Activated effector memory CD4-positive, alpha-beta T cell treated with Interleukin-2 at 50 U/mL for 16 hours (primary cell): ENCODE results near the gene AQP3.
"Not testable (repeated sequence)": the region's sequence is repeated elsewhere in the genome, so short reads cannot be mapped to it uniquely, and the experiment has no call there.

Source experiments
- DNase-seq: peaks from one replicate; pipeline ENCODE4 v3.0.0-alpha.2; 2020

AQP3 gene

GRCh38 chr9:33446946-33447798 is at the start of gene AQP3:
TSS of gene AQP3 (minus strand) at chr9:33447593. CDS start at chr9:33447530, 63 bp downstream.
- DNase-seq, result peak; percentile 70

- not testable (repeated sequence) for DNase-seq
These were observed 46.4 kb upstream of the AQP3 start for GRCh38 chr9:33493819-33494218.

GRCh38 chr9:33489066-33489465 is 41.7 kb upstream of the AQP3 start:
- no peak for DNase-seq

GRCh38 chr9:33485312-33485711 is 37.9 kb upstream of the AQP3 start:
- not testable (repeated sequence) for DNase-seq

GRCh38 chr9:33480976-33481375 is 33.6 kb upstream of the AQP3 start:
- no peak for DNase-seq

- DNase-seq, result no peak
These were observed 32.7 kb upstream of the AQP3 start for GRCh38 chr9:33480106-33480505.

GRCh38 chr9:33476503-33476902 is 29.1 kb upstream of the AQP3 start:
- no peak for DNase-seq

- no peak for DNase-seq
These were observed 28.0 kb upstream of the AQP3 start for GRCh38 chr9:33475357-33475756.

- DNase-seq, result peak; percentile 99
These were observed 26.4 kb upstream of the AQP3 start, which contains the start of gene NOL6 for GRCh38 chr9:33473643-33474352. TSS of gene NOL6 (minus strand) at chr9:33473924. CDS start at chr9:33473842, 82 bp downstream.

- no peak for DNase-seq
These were observed 25.7 kb upstream of the AQP3 start for GRCh38 chr9:33472881-33473615.

GRCh38 chr9:33472171-33472880 is 24.9 kb upstream of the AQP3 start:
- no peak for DNase-seq

- no peak for DNase-seq
These were observed 24.0 kb upstream of the AQP3 start for GRCh38 chr9:33471361-33471760.

GRCh38 chr9:33469891-33470290 is 22.5 kb upstream of the AQP3 start:
- DNase-seq, result no peak

GRCh38 chr9:33468797-33469621 is 21.6 kb upstream of the AQP3 start:
- DNase-seq, result no peak

GRCh38 chr9:33468215-33468730 is 20.9 kb upstream of the AQP3 start:
- DNase-seq, result no peak

GRCh38 chr9:33467526-33467925 is 20.1 kb upstream of the AQP3 start:
- no peak for DNase-seq

- peak; percentile 62 for DNase-seq
These were observed 19.4 kb upstream of the AQP3 start for GRCh38 chr9:33466565-33467495.

- no peak for DNase-seq
These were observed 18.5 kb upstream of the AQP3 start for GRCh38 chr9:33465596-33466564.

GRCh38 chr9:33465096-33465495 is 17.7 kb upstream of the AQP3 start:
- no peak for DNase-seq
